Measurements from ENCODE around the gene FBXO10.

DNA sequence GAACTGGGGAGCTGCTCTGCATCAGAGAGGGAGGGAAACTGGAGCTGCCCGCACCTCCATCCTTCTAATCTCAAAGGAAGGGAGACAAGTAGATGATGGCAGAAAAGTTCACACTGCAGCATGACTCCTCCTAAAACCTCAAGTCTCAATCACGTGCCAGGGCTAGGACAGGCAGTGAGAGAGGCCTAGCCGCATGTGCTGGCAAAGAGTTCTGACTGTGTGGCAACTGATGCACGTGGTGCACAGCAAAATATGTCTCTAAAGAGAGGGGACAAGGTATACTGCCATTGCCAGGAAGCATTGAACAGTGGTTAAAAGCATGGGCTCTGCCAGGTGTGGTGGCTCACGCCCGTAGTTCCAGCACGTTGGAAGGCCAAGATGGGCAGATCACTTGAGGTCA lies 38.1 kb downstream of the FBXO10 start:
- TF ChIP-seq, protein P1, sequence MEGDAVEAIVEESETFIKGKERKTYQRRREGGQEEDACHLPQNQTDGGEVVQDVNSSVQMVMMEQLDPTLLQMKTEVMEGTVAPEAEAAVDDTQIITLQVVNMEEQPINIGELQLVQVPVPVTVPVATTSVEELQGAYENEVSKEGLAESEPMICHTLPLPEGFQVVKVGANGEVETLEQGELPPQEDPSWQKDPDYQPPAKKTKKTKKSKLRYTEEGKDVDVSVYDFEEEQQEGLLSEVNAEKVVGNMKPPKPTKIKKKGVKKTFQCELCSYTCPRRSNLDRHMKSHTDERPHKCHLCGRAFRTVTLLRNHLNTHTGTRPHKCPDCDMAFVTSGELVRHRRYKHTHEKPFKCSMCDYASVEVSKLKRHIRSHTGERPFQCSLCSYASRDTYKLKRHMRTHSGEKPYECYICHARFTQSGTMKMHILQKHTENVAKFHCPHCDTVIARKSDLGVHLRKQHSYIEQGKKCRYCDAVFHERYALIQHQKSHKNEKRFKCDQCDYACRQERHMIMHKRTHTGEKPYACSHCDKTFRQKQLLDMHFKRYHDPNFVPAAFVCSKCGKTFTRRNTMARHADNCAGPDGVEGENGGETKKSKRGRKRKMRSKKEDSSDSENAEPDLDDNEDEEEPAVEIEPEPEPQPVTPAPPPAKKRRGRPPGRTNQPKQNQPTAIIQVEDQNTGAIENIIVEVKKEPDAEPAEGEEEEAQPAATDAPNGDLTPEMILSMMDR (conservative IDR thresholded peaks at IDR 0.05 in 1 of 2, IDR thresholded peaks at IDR 0.05 in 1 of 2; ENCODE audit: low read depth in 1 of 2, low read length in 2 of 2) = no peak
- TF ChIP-seq EZH2 (IDR thresholded peaks at IDR 0.05; ENCODE audit: low read length, missing control alignments) = no peak

Measured in fibroblast of lung (primary cell).